Keratinocyte (primary cell): ENCODE measurements around the gene CSNK1G2. TPM values are rescaled to one million over a fixed set of nuclear protein-coding genes. Genes with fewer than 3 reads are reported as not detected.

Source experiments
- DNase-seq: peaks from one replicate; pipeline ENCODE4 v3.0.0-alpha.2; 2011; ENCODE audit warnings: low read depth, missing footprints, low spot score
- FAIRE-seq: peaks from 2 replicates; lab custom pipeline; 2011; peaks lifted over from hg19 to GRCh38; lab: Jason Lieb, UNC
- H2AFZ ChIP-seq: 2 replicates; pipeline ENCODE4 v1.6.0; 2012; ENCODE audit warnings: low read length, control low read depth, inconsistent platforms; ENCODE audit not compliant: control insufficient read depth
- H3K27ac ChIP-seq: 2 replicates; pipeline ENCODE4 v1.5.1; 2011; ENCODE audit warnings: low read length; ENCODE audit not compliant: control insufficient read depth, insufficient read depth
- H3K27me3 ChIP-seq: 3 replicates; pipeline ENCODE4 v1.6.0; 2011; ENCODE audit warnings: low read length; ENCODE audit not compliant: control insufficient read depth, insufficient read depth; ENCODE audit errors: extremely low read depth
- H3K36me3 ChIP-seq, 2 experiments: 2 replicates in 1 of 2; 3 replicates in 1 of 2; pipeline ENCODE4 v1.5.1; 2011; ENCODE audit warnings: low read length in 2 of 2, mild to moderate bottlenecking in 1 of 2; ENCODE audit not compliant: control insufficient read depth in 2 of 2, insufficient read depth in 2 of 2; ENCODE audit errors: extremely low read depth in 1 of 2
- H3K4me1 ChIP-seq: 3 replicates; pipeline ENCODE4 v1.5.1; 2011; ENCODE audit warnings: low read length; ENCODE audit not compliant: control insufficient read depth, insufficient read depth; ENCODE audit errors: extremely low read depth
- H3K4me2 ChIP-seq: 3 replicates; pipeline ENCODE4 v1.6.0; 2011; ENCODE audit warnings: low read depth, low read length; ENCODE audit not compliant: control insufficient read depth, insufficient read depth; ENCODE audit errors: extremely low read depth
- H3K4me3 ChIP-seq, 3 experiments: fragments of 200-600 bp in 1 of 3; sonication (generic) in 1 of 3; 2 replicates in 2 of 3; 3 replicates in 1 of 3; pipeline ENCODE4 v1.5.1; 2011 to 2016; ENCODE audit warnings: low read length in 3 of 3, mild to moderate bottlenecking in 3 of 3, control low read depth in 2 of 3, inconsistent platforms in 1 of 3, low read depth in 1 of 3, mixed read lengths in 1 of 3, mixed run types in 1 of 3, moderate library complexity in 1 of 3; ENCODE audit not compliant: control insufficient read depth in 2 of 3, insufficient read depth in 2 of 3; ENCODE audit errors: extremely low read depth in 1 of 3
- H3K79me2 ChIP-seq: 2 replicates; pipeline ENCODE4 v1.6.0; 2012; ENCODE audit warnings: low read length; ENCODE audit not compliant: control insufficient read depth, insufficient read depth
- H3K9ac ChIP-seq: 3 replicates; pipeline ENCODE4 v1.6.0; 2011; ENCODE audit warnings: low read length; ENCODE audit not compliant: control insufficient read depth, insufficient read depth; ENCODE audit errors: extremely low read depth
- H3K9me1 ChIP-seq: 3 replicates; pipeline ENCODE4 v1.6.0; 2011; ENCODE audit warnings: low read length; ENCODE audit not compliant: control insufficient read depth, insufficient read depth; ENCODE audit errors: extremely low read depth
- H3K9me3 ChIP-seq: 2 replicates; pipeline ENCODE4 v1.5.1; 2012; ENCODE audit warnings: low read depth, low read length; ENCODE audit not compliant: control insufficient read depth
- H4K20me1 ChIP-seq: 3 replicates; pipeline ENCODE4 v1.6.0; 2011; ENCODE audit warnings: low read length; ENCODE audit not compliant: control insufficient read depth, insufficient read depth; ENCODE audit errors: extremely low read depth
- CTCF ChIP-seq, 3 experiments: IDR thresholded peaks in 1 of 3; conservative IDR thresholded peaks in 1 of 3; optimal IDR thresholded peaks in 1 of 3; 2 replicates in 2 of 3; 3 replicates in 1 of 3; pipeline versions ENCODE3 to v1.5.1; 2011; ENCODE audit warnings: low read length in 3 of 3, mild to moderate bottlenecking in 3 of 3, moderate library complexity in 2 of 3, control low read depth in 1 of 3, inconsistent platforms in 1 of 3; ENCODE audit not compliant: insufficient read depth in 2 of 3; ENCODE audit errors: extremely low read depth in 1 of 3
- EZH2 ChIP-seq: IDR thresholded peaks from one replicate; pipeline ENCODE4 v1.6.1; 2012; ENCODE audit warnings: inconsistent platforms, mild to moderate bottlenecking, low read length, moderate library complexity
- dilution Hi-C: fragments of 300-500 bp; cut with MboI; formaldehyde crosslinking; loops from one replicate; pipeline ENCODE4 v1.7.0; 2020; ENCODE audit warnings: low sequenced_read_pairs; ENCODE audit not compliant: extremely low pct_ligation_motif_present
- polyA plus RNA-seq, 5 experiments: library from polyadenylated mRNA; depleted of rRNA in 3 of 5; stranded (reverse) in 3 of 5; stranded (forward) in 1 of 5; unstranded in 1 of 5; fragments of >200 nt; gene quantifications; 1 replicate in 1 of 5; 2 replicates in 3 of 5; 3 replicates in 1 of 5; pipeline versions ENCODE4 v1.2.1 to v1.2.3, GENCODE V29; 2011 to 2012; ENCODE audit warnings: missing spikeins in 2 of 5, low read depth in 1 of 5, low replicate concordance in 1 of 5

Gene CSNK1G2
- polyA plus RNA-seq, 1 donor (not counting 4 experiments of a cell fraction or from before 2014, with no cell fraction given), result 34.9 TPM

DNA sequence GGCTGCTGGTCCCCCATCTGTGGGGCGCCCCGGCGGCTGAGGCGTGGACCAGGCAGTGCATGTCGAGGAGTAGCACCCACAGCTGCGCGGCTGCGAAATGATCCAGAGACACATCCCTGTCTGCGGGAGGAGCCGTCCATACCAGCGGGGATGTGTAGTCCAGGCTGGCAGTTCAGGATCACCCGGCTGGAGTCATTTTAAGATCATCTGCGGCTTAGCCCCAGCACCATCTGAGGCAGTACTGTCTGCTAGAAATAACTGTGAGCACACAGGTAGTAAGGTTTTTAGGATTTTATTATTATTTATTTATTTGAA, 32.7 kb upstream of the CSNK1G2 start:
- FAIRE-seq, result no peak
- peaks cover 64% of the 10 kb centered on the region for H3K79me2 ChIP-seq
- H3K9me3 ChIP-seq, result no peaks in the 10 kb centered on the region
- H3K27me3 ChIP-seq, result no peaks in the 10 kb centered on the region
- dilution Hi-C loops, result no loop called here
- H3K4me2 ChIP-seq, result peak overlapping the region; percentile 92
- H3K36me3 ChIP-seq, result peaks cover 5 to 7% of the 10 kb centered on the region in 2 experiments
- H4K20me1 ChIP-seq, result peaks cover 5% of the 10 kb centered on the region
- peak overlapping the region; percentile 10 for H2AFZ ChIP-seq
- H3K27ac ChIP-seq, result no peak overlapping the region
- peak overlapping the region; percentile 73 for H3K9ac ChIP-seq
- no peak for DNase-seq
- TF ChIP-seq CTCF (optimal IDR thresholded peaks at IDR 0.05 in 1 of 3, IDR thresholded peaks at IDR 0.05 in 1 of 3, conservative IDR thresholded peaks at IDR 0.05 in 1 of 3; ENCODE audit: extremely low read depth in 1 of 3, insufficient read depth in 2 of 3, low read length in 3 of 3), result no peak
- TF ChIP-seq EZH2, result no peak
- H3K9me1 ChIP-seq, result peaks cover 1% of the 10 kb centered on the region
- peak overlapping the region; percentile 32 to 64 (median 64) for H3K4me3 ChIP-seq
- peaks cover 38% of the 10 kb centered on the region for H3K4me1 ChIP-seq

GRCh38 chr19:1909761-1910080, 31.3 kb upstream of the CSNK1G2 start:
- no peak for DNase-seq
- Histone ChIP-seq H3K9me3 (no peaks in the 10 kb centered on the region), H3K79me2 (peaks cover 72% of the 10 kb centered on the region), H3K4me3 (no peak overlapping the region), H3K9ac (no peak overlapping the region), H4K20me1 (peaks cover 13% of the 10 kb centered on the region), H3K27ac (no peak overlapping the region), H2AFZ (no peak overlapping the region), H3K27me3 (no peaks in the 10 kb centered on the region), H3K36me3 (peaks cover 6 to 11% of the 10 kb centered on the region in 2 experiments), H3K4me1 (peaks cover 44% of the 10 kb centered on the region), H3K4me2 (no peak overlapping the region), H3K9me1 (peaks cover 2% of the 10 kb centered on the region)
- dilution Hi-C loops, result no loop called here
- FAIRE-seq, result no peak
- no peak for TF ChIP-seq EZH2

GRCh38 chr19:1910177-1910576, 30.8 kb upstream of the CSNK1G2 start:
- H3K9ac ChIP-seq, result no peak overlapping the region
- H3K36me3 ChIP-seq, result peaks cover 6 to 11% of the 10 kb centered on the region in 2 experiments
- TF ChIP-seq EZH2 (no peak), CTCF (optimal IDR thresholded peaks at IDR 0.05 in 1 of 3, IDR thresholded peaks at IDR 0.05 in 1 of 3, conservative IDR thresholded peaks at IDR 0.05 in 1 of 3; ENCODE audit: extremely low read depth in 1 of 3, insufficient read depth in 2 of 3, low read length in 3 of 3) (no peak)
- H4K20me1 ChIP-seq, result peaks cover 13% of the 10 kb centered on the region
- no peak overlapping the region for H2AFZ ChIP-seq
- peaks cover 41% of the 10 kb centered on the region for H3K4me1 ChIP-seq
- peaks cover 2% of the 10 kb centered on the region for H3K9me1 ChIP-seq
- H3K4me3 ChIP-seq, result no peak overlapping the region
- no peak overlapping the region for H3K27ac ChIP-seq
- H3K9me3 ChIP-seq, result no peaks in the 10 kb centered on the region
- H3K4me2 ChIP-seq, result no peak overlapping the region
- peaks cover 72% of the 10 kb centered on the region for H3K79me2 ChIP-seq
- DNase-seq (no peak), FAIRE-seq (no peak)
- H3K27me3 ChIP-seq, result no peaks in the 10 kb centered on the region
- dilution Hi-C loops, result no loop called here
